Endothelial cell of hepatic sinusoid (primary cell): ENCODE data around the gene S100A3.

ENCODE experiments used
- in situ Hi-C: cut with HindIII; loops from 2 replicates; pipeline ENCODE4 v1.10.0; 2017; ENCODE audit warnings: low sequenced_read_pairs

Gene S100A3

DNA sequence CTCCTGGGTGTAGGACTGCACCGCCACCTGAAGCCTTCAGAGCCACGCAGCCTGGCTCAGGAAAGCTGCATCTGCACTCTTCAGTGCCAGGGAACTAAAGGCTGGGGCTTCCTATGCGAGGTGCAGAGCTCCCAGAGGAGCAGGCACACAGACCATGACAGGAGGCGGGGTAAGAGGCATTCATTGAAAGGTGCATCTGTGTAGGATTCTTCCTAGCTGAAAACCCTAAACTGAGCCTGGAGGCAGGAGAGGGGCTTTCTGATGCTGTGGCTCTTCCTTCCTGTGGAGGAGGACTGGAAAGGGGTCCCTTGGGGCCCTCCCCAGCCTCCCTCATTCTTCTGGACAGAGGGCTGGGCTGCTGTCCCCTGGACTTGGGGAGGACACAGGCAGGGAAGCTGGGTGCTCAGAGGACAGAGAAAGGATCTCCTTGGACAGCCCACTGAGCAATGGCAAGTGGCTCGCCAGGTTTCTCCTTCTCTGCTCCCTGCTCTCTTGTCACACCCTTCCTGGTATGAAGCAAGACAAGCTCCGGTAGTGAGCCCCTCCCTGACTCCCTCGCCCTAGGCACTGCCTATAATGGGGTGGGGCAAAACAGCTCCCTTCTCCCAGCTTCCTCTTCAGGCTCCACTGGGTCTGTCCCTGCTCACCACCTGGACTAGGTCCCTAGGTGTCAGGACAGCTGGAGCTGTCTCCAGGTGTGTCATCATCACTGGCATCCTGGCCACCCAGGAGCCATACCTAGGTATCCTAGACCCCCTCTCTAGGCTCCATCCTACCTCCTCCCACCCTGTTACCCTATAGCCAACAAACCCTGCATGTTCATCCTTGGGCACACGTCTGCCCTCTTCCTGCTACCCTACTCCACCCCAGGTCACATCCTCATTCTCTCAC is 33.3 kb downstream of the S100A3 start:
- in situ Hi-C loops, result no loop called here

DNA sequence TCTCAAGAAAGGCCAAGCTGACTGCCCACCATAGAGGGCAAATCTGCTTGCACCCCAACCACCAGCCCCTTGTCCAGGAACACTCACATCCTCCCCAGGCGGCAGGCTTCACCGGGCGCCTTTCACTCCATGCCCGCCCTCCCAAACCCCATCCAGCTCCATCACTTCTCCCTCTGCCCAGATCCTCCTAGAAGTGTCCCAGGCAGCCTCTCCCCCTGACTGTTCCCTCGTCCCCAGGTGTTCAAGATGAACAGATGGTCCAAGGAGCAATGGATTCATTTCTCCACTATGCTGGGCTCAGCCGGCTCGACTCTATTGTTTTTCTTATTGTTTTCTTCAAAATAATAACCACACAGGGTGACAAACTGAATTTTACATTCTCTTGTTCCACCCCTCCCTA is 35.4 kb downstream of the S100A3 start:
- in situ Hi-C loops, result no loop called here

DNA sequence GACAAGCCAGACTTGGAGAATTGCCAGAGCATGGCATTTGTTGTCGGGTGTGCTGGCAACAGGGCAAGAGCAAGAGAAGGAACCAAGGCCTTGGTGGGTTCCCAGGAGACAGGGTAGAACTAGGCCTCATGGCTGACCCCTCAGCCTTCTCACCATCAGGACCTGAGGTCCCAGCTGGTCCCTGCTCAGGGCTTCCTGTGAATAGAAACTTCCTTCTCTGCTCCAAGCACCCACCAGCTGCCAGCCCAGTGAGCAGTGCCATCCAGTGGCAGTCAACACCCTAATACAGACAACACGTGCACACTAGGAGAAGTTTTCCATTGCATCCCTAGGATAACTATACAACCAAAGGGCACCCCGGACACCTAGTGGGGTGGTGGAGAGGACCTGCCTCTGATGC is 36.0 kb downstream of the S100A3 start:
- in situ Hi-C loops, result no loop called here

DNA sequence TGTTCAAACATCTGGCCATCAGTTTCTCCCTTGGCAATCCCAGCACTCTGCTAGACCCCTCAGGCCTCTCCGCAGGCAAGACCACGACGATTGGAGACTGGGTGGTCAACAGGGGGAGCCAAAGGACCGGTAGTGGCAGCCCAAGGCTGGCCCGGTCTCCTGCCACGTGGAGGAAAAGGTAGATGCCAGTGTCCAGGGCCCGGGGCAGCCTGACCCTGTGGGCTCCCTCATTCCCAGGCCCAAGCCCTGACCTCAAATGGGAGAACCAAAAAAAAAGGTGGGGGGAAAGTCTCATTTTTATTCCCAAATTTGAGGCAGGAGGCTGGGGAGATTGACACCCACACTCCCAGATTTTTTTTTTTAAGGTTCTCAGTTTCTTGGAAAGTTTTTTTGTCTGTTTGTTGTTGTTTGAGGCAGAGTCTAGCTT is 38.1 kb downstream of the S100A3 start:
- in situ Hi-C loops, result no loop called here

DNA sequence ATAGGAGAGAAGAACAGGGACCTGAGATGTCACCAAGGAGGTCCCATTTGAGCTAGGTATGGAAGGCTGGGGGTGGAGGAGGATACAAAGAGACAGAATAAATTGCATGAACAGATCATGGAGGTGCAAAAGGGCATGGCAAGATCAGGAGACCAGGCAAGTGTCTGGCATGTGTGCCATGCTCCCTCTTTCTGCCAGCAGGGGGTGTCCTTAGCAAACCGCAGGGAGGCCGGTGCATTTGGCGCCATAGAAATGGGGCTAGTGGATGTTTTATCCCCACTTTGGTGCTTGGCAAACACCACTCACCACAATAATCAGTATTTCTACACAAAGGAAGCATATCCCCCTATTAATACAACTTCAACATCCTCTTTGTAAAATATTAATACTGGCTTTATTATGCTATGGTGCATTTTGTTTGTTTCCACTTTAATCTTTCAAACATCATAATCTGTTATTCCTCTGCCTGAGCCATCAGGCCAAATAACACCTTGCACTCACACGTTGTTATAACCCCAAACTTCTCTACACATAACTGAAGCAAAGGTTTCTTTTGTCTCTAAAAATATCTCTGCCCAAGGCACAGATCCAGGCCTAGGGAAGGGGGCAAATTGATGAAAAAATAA is 39.2 kb downstream of the S100A3 start:
- in situ Hi-C loops, result loop anchor here (10.0 kb wide), 1 partner anchor 65 kb away; no protein-coding TSS in a partner anchor

- in situ Hi-C loops, result loop anchor here (10.0 kb wide), 1 partner anchor 66 kb away; no protein-coding TSS in a partner anchor
Observed at GRCh38 chr1:153509036-153509435, 40.0 kb downstream of the S100A3 start.

DNA sequence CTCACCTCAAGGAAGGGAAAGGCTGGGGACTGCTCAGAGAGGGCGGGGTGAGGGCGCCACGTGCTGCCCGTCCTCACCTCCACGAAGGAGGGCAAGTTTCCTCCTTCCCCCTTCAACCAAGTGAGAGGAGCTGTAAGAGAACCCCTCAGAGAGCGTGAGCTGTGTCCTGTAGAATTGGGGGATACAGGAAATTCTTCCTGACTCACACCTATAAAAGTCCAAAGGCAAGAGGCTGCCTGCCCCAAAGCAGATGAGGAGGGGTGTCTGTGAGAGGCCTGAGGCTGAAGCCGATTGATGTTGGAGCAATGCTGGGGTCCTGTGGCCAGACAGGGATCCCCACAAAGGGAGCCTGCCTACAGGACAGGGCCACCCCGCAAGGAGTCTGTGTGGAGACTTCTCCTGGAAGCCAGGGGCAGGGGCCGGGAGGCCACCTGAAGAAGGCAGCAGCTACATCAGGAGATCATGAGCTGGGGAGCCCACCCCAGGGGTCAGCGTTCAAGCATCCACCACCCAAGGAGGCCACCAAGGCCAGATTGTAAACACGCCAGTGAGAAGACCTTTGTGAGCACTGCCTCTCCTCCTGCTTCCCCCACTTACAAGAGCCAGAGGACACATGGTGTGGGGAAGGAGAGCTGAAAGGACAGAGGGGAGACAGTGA is 41.0 kb downstream of the S100A3 start:
- in situ Hi-C loops, result loop anchor here (10.0 kb wide), 1 partner anchor 67 kb away; no protein-coding TSS in a partner anchor

- in situ Hi-C loops, result loop anchor here (10.0 kb wide), 1 partner anchor 68 kb away; no protein-coding TSS in a partner anchor
Observed at GRCh38 chr1:153506831-153507413, 42.1 kb downstream of the S100A3 start.

- in situ Hi-C loops, result loop anchor here (10.0 kb wide), 1 partner anchor 68 kb away; no protein-coding TSS in a partner anchor
Observed at GRCh38 chr1:153506386-153506785, 42.7 kb downstream of the S100A3 start.

DNA sequence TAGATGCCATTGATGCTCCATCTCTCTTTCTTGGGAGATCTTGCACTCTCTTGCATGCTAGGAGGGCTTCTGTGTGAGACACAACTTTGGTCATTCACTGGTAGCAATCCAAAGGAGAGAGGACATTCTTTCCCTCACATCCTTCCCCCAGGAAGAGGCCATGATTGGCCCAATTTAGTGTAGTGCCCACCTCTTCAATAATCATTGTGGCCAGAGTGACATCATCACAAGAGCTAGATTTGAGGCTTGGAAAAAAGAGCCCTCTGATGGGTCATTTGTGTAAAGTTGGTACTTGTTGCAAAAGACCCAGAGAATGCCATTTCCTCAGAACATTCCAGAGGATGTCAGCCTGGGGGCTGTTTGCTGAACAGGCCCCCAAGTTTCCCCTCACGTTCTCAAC is 43.5 kb downstream of the S100A3 start:
- in situ Hi-C loops, result loop anchor here (10.0 kb wide), 1 partner anchor 69 kb away; no protein-coding TSS in a partner anchor

- in situ Hi-C loops, result loop anchor here (10.0 kb wide), 1 partner anchor 71 kb away; no protein-coding TSS in a partner anchor
Observed at GRCh38 chr1:153503766-153504165, 45.3 kb downstream of the S100A3 start.

DNA sequence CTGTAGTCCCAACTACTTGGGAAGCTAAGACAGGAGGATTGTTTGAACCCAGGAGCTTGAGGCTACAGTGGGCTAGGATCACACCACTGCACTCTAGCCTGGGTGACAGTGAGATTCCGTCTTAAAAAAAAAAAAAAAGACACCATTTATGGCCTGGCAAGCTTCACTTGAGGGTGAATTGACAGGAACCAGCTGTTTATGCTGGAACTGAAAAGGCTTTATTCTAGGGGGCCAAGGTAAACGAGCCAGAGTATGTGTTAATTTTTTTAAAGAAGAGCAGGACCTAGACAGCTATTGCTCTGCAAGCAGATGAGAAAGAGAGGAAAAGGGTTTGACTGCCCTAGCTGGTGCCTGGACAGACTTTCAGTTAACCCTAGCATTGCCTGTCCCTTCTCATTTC is 50.3 kb downstream of the S100A3 start:
- in situ Hi-C loops, result no loop called here
